ENCODE data around the gene TSN.
A peak's percentile ranks its signal among the peaks of the same experiment; 100 is the strongest.
"Not testable (repeated sequence)": the region's sequence is repeated elsewhere in the genome, so short reads cannot be mapped to it uniquely, and the experiment has no call there.

Gene TSN

DNA sequence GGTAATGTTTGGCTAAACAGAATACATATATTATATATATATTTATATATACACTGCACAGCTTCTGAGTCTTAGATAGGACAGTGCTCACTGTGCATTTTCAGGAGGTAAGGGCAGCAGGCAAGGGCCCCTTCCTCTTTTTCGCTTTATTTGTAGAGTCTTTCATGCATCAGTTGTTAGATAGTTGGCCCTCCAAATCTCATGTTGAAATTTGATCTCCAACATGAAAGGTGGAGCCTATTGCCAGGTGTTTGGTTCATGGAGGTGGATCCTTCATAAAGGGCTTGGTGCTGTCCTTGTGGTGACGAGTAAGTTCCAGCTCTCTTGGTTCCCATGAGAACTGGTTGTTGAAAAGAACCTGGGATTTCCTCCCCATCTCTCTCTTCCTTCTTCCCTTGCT, 48.1 kb downstream of the TSN start:
- no peak for DNase-seq (ENCODE audit: extremely low spot score)
- ChIA-PET CTCF (interaction anchor here (1.0 to 1.1 kb wide), 2 partner anchors 8 to 9 kb away, joined by 3 to 5 read pairs; no protein-coding TSS in a partner anchor), POLR2A (no interaction called here)
- TF ChIP-seq, protein P1, sequence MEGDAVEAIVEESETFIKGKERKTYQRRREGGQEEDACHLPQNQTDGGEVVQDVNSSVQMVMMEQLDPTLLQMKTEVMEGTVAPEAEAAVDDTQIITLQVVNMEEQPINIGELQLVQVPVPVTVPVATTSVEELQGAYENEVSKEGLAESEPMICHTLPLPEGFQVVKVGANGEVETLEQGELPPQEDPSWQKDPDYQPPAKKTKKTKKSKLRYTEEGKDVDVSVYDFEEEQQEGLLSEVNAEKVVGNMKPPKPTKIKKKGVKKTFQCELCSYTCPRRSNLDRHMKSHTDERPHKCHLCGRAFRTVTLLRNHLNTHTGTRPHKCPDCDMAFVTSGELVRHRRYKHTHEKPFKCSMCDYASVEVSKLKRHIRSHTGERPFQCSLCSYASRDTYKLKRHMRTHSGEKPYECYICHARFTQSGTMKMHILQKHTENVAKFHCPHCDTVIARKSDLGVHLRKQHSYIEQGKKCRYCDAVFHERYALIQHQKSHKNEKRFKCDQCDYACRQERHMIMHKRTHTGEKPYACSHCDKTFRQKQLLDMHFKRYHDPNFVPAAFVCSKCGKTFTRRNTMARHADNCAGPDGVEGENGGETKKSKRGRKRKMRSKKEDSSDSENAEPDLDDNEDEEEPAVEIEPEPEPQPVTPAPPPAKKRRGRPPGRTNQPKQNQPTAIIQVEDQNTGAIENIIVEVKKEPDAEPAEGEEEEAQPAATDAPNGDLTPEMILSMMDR (IDR thresholded peaks at IDR 0.05; ENCODE audit: control extremely low read depth, extremely low read depth, low read depth, missing control alignments), result no peak

DNA sequence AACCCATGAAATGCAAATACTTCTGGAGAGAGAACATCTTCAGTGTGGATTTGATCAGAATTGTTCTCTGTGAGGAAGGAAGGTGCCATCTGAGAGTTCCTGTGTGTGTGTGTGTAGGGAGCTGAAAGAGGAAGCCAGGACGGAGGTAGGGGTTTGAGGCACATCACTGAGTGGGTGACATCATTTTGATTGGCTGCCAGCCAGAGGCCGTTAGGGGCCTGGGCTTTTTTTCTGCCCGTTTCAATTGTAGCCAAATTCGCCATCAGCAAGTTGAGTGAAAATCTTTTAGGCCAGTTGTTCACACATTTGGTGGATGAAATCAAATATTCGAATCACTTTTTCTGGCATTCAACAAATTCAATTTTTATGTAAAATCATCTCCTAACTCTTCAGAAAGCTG, 48.9 kb downstream of the TSN start:
- POLR2A ChIA-PET, result no interaction called here
- CTCF ChIA-PET, result no interaction called here
- peak; percentile 36 for DNase-seq (ENCODE audit: extremely low spot score)
- TF ChIP-seq, protein P1 (IDR thresholded peaks at IDR 0.05; ENCODE audit: control extremely low read depth, extremely low read depth, low read depth, missing control alignments), result no peak

DNA sequence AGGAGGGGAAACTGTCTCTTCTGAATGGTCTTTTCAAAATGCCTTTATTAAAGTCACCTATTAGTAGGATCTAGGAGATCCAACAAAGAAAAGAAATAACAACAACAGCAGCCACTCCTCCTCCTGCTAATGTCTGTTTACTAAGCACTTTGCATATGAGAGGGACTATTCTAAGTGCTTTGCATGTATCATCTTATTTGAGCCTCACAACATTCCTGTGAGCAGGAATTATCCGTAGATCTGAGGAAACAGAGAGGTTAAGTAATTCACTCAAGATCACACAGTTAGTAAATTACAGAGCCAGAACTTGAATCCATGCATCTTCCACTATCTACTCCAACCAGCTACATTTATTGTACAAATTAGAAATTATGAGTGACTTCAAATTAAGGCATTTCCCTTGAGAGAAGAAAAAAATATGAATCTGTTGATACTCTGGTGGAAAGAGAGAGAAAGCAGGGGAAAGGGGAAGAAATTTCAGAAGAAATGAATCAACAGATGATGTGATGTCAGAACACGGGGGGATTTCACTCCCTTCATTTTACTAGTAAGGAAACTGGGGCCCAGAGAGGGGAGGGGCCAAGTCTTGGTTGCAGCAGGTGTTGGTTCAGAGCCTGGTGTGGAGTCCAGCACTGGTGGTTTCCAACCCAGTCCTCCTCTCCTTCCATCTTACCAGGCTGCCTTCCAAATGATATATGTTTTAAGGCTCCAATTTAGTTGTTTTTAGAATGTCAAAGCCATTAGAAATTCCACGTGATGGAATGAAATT, 49.7 kb downstream of the TSN start:
- CTCF ChIA-PET, result no interaction called here
- TF ChIP-seq, protein P1 (IDR thresholded peaks at IDR 0.05; ENCODE audit: control extremely low read depth, extremely low read depth, low read depth, missing control alignments), result no peak
- POLR2A ChIA-PET, result no interaction called here
- no peak for DNase-seq (ENCODE audit: extremely low spot score)

DNA sequence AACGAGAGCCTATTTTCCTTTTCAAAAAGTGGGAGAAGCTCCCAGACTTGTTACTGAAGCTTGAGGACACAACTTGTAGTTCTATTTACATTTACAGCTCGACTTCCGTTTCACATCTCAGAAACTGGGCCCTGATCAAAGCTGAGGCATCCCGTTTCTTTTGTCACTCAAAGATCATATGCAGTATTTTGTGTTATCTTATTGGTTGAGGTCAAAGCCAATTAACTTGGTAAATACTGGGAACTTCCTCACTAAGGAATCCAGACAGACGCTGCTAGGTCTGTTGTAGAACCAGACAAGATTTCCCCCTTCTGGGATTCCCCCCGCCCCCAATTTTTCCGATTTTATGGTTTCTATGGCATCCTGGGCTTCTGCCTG, 50.3 kb downstream of the TSN start:
- POLR2A ChIA-PET, result no interaction called here
- CTCF ChIA-PET, result no interaction called here
- TF ChIP-seq, protein P1 (IDR thresholded peaks at IDR 0.05; ENCODE audit: control extremely low read depth, extremely low read depth, low read depth, missing control alignments), result no peak

DNA sequence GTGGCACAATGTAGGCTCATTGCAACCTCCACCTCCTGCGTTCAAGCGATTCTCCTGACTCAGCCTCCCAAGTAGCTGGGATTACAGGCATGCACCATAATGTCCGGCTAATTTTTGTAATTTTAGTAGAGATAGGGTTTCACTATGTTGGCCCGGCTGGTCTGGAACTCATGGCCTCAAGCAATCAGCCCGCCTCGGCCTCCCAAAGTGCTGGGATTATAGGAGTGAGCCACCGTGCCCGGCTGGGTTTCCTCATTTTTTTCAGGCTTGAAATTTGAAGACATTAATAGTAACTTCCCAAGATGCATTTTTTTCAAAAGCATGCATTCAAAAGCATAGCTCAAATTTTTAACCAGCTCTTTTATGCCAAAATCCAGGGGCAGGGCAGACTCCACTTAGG, 52.3 kb downstream of the TSN start:
- DNase-seq (ENCODE audit: extremely low spot score); CTCF ChIA-PET; POLR2A ChIA-PET: not testable (repeated sequence)

More for the DNA sequence above, 50.3 kb downstream of the TSN start:
- DNase-seq (ENCODE audit: extremely low spot score), result no peak

DNA sequence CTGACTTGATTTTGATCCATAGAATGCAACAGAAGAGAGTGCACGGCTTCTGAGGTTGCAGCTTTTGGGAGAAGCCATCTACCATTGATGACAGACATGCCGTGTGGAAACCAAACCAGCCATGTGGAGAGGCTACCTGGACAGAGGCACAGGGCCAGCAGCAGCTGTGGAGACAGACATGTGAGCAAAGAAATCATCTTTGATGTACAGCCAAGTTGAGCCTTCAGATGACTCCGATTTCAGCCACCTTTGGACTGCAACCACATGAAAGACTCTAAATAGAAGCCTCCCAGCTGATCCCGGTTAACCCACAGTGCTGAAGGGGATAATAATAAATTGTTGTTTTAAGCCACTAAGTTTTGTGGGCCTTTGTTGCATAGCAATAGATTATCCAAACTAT, 54.2 kb downstream of the TSN start:
- CTCF ChIA-PET, result interaction anchor here (1.0 to 1.4 kb wide), 3 partner anchors 16 to 73 kb away, joined by 3 to 4 read pairs (median 3); no protein-coding TSS in a partner anchor
- no peak for DNase-seq (ENCODE audit: extremely low spot score)
- POLR2A ChIA-PET, result no interaction called here
- TF ChIP-seq, protein P1 (IDR thresholded peaks at IDR 0.05; ENCODE audit: control extremely low read depth, extremely low read depth, low read depth, missing control alignments), result no peak

DNA sequence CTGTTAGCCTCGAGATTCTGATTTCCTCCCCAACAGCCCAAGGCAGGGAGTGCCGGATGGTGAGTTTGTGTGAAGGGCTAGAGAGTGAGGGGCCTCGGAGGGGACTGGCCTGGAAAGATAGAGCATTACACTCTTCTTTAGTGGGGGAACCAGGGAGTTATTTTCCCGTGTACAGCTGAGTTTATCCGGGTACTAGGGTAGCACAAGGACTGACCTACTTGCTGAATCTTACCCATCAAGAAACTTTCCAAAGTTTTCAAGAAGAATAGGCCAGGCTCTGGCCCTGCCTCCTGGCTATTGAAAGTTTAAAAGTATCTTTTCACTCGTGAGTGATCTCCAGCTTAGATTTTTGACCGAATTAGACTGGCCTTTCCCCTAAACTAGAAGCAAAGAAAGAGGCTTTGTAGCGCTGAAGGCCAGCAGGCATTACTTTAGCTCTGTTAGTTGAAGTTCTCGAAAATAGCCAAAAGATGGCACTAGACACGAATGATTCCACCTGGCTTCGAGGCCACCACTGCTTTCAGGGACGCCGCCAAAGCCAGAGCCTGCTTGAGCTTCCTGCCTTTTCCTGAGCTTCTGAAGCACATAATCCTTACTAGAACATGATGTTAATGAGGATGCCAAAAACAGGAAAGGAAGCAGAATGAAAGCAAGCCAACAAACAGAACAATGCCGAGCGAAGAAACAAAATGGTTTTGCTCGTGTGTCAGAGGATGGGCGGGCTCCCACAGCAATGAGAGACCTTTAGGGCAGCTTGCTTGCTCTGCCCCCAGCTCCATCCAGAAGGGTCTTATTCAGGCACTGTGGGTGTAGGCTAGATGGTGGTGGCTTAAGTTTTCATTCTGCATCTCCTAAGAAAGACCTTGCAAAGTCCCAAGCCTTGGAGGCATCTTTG, 55.8 kb downstream of the TSN start:
- ChIA-PET CTCF (interaction anchor here (0.7 to 2.0 kb wide), 14 partner anchors 8 to 155 kb away, joined by 3 to 5 read pairs (median 4); no protein-coding TSS in a partner anchor), POLR2A (no interaction called here)
- TF ChIP-seq, protein P1 (IDR thresholded peaks at IDR 0.05; ENCODE audit: control extremely low read depth, extremely low read depth, low read depth, missing control alignments), result peak; percentile 55
- peak; percentile 58 for DNase-seq (ENCODE audit: extremely low spot score)

DNA sequence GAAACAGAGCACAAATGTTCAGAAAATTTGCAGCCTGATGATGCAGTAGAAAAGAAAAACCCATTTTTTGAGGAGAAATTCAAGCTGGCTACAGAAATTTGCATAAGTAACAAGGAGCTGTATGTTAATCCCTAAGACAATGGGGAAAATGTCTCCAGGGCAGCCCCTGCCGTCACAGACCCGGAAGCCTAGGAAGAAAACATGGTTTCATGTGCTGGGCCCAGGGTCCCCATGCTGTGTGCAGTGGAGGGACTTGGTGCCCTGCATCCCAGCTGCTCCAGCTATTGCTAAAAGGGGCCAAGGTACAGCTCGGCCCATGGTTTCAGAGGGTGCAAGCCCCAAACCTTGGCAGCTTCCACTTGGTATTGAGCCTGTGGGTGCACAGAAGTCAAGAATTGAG, 57.6 kb downstream of the TSN start:
- CTCF ChIA-PET, result interaction anchor here (1.1 kb wide), 1 partner anchor 10 kb away, joined by 3 read pairs; no protein-coding TSS in a partner anchor
- POLR2A ChIA-PET; DNase-seq (ENCODE audit: extremely low spot score): not testable (repeated sequence)
